ENCODE measurements around the gene NAAA.

GRCh38 chr4:75880278-75880677 lies 60.5 kb downstream of the NAAA start:
- TF ChIP-seq CTCF (IDR thresholded peaks at IDR 0.05), result no peak
- no peak for TF ChIP-seq POLR2A (IDR thresholded peaks at IDR 0.05)
